SK-N-SH treated with all-trans-retinoic acid at 6 μM for 48 hours (cell line): ENCODE results near the gene ALDH4A1.

Experiments
- OSR1 ChIP-seq: fragments of 250-450 bp; sonication (Bioruptor Pico); IDR thresholded peaks from 2 replicates; pipeline ENCODE4 v1.8.0; 2022; ENCODE audit warnings: moderate library complexity, mild to moderate bottlenecking, inconsistent platforms
- PATZ1 ChIP-seq: fragments of 250-450 bp; sonication (Bioruptor Pico); IDR thresholded peaks from 2 replicates; pipeline ENCODE4 v1.8.0; 2020; ENCODE audit warnings: mild to moderate bottlenecking, moderate library complexity, borderline replicate concordance
- POU6F1 ChIP-seq: fragments of 250-450 bp; sonication (Bioruptor Pico); IDR thresholded peaks from 2 replicates; pipeline ENCODE4 v1.8.0; 2021; ENCODE audit warnings: low read depth, mild to moderate bottlenecking, moderate library complexity, borderline replicate concordance
- PPARA ChIP-seq: fragments of 250-450 bp; sonication (Bioruptor Pico); IDR thresholded peaks from 2 replicates; pipeline ENCODE4 v1.5.0; 2020; ENCODE audit warnings: mild to moderate bottlenecking, borderline replicate concordance
- SNAI2 ChIP-seq: fragments of 250-450 bp; sonication (Bioruptor Pico); IDR thresholded peaks from 2 replicates; pipeline ENCODE4 v1.5.0; 2020; ENCODE audit warnings: mild to moderate bottlenecking, moderate library complexity
- TCF4 ChIP-seq: fragments of 250-450 bp; sonication (Bioruptor Pico); IDR thresholded peaks from 2 replicates; pipeline ENCODE4 v1.8.0; 2021; ENCODE audit warnings: mild to moderate bottlenecking, moderate library complexity, borderline replicate concordance
- TOX ChIP-seq: fragments of 250-450 bp; sonication (Bioruptor Pico); IDR thresholded peaks from 2 replicates; pipeline ENCODE4 v1.8.0; 2021; ENCODE audit warnings: mild to moderate bottlenecking, moderate library complexity, borderline replicate concordance
- ZNF565 ChIP-seq: fragments of 450-650 bp; formaldehyde crosslinking; conservative IDR thresholded peaks from 2 replicates; pipeline ENCODE4 v1.5.0; 2020; ENCODE audit warnings: low read depth, mild to moderate bottlenecking, moderate library complexity

DNA sequence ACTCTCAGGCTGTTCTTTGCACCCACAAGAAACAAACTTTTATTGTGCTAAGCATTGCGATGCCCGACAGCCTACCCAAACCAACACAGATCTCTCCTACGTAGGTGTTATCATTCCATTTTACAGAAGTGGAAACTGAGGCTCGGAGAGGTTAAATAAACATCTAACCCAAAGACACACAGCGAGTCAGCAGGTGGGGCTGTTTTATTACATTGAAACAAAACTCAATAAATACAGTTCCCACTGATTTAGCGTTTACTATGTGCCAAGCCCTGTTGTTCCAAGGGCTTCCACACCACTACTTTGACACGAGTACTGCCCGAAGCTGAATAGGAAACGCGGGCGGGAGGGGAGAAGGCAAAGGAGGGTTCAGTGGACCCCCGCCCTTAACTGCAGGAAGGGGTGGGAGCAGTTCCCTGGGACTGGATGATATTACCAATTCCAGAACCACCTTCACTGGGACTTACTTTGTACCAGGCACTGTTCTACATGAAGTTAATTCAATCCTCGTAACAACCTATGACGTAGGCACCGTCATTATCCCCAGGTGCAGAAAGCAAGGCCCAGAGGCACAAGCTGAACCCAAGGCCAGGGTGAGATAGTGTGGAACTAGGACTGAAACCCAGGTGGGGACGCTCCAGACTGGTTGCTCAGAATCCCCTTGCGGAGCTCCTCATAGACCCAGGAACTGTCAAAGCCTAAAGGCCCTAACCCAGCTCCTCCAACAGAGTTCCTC is 19.3 kb upstream of the ALDH4A1 start:
- TF ChIP-seq PPARA (CRISPR knock-in tag) (no peak), OSR1 (no peak), TCF4 (CRISPR knock-in tag) (no peak), ZNF565 (CRISPR knock-in tag) (no peak), TOX (no peak), POU6F1 (CRISPR knock-in tag) (no peak), PATZ1 (CRISPR knock-in tag) (no peak), SNAI2 (CRISPR knock-in tag) (no peak)
